Measurements from ENCODE around the gene RBM11.
A peak's percentile ranks its signal among the peaks of the same experiment; 100 is the strongest.
"Not testable (repeated sequence)": the region's sequence is repeated elsewhere in the genome, so short reads cannot be mapped to it uniquely, and the experiment has no call there.

Gene RBM11, protein sequence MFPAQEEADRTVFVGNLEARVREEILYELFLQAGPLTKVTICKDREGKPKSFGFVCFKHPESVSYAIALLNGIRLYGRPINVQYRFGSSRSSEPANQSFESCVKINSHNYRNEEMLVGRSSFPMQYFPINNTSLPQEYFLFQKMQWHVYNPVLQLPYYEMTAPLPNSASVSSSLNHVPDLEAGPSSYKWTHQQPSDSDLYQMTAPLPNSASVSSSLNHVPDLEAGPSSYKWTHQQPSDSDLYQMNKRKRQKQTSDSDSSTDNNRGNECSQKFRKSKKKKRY

DNA sequence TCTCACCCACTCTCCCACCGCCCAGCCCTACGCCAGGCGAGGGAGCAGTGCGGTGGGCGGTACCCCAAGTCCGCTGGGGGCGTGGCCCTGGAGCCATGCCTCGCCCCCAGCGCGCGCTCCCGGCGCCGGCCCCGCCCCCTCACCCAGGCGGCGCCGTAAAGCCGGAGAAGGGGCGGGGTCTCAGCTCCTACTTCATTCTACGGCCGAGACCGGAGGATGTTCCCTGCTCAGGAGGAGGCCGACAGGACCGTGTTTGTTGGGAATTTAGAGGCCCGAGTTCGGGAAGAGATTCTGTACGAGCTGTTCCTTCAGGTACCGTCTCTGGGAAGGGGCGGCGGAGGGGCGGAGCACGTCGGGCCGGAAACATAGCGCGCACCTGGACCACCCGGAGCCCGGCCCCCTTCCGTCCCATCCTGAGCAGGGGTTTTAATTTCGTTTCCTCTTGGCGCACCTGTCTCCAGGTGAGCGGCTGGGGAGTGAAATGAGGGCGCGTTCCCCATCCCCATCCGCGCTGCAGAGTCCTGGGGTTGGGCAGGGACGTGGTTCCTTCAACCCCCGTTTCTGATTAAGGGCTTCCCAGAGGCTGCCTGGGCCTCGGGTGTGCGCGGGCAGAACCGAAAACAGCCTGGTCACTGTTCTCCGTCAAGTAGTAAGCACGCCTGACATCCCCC lies at the start of gene RBM11:
TSS of gene RBM11 (plus strand) at position 187 of the 671 bp plus-strand sequence. CDS start at position 217, 30 bp downstream.
- DNase-seq (ENCODE audit: insufficient read length, low spot score) (peak; percentile 15), FAIRE-seq (no peak)
- TF ChIP-seq, protein P1, sequence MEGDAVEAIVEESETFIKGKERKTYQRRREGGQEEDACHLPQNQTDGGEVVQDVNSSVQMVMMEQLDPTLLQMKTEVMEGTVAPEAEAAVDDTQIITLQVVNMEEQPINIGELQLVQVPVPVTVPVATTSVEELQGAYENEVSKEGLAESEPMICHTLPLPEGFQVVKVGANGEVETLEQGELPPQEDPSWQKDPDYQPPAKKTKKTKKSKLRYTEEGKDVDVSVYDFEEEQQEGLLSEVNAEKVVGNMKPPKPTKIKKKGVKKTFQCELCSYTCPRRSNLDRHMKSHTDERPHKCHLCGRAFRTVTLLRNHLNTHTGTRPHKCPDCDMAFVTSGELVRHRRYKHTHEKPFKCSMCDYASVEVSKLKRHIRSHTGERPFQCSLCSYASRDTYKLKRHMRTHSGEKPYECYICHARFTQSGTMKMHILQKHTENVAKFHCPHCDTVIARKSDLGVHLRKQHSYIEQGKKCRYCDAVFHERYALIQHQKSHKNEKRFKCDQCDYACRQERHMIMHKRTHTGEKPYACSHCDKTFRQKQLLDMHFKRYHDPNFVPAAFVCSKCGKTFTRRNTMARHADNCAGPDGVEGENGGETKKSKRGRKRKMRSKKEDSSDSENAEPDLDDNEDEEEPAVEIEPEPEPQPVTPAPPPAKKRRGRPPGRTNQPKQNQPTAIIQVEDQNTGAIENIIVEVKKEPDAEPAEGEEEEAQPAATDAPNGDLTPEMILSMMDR (IDR thresholded peaks at IDR 0.05; ENCODE audit: insufficient read depth, missing control alignments) = no peak

DNA sequence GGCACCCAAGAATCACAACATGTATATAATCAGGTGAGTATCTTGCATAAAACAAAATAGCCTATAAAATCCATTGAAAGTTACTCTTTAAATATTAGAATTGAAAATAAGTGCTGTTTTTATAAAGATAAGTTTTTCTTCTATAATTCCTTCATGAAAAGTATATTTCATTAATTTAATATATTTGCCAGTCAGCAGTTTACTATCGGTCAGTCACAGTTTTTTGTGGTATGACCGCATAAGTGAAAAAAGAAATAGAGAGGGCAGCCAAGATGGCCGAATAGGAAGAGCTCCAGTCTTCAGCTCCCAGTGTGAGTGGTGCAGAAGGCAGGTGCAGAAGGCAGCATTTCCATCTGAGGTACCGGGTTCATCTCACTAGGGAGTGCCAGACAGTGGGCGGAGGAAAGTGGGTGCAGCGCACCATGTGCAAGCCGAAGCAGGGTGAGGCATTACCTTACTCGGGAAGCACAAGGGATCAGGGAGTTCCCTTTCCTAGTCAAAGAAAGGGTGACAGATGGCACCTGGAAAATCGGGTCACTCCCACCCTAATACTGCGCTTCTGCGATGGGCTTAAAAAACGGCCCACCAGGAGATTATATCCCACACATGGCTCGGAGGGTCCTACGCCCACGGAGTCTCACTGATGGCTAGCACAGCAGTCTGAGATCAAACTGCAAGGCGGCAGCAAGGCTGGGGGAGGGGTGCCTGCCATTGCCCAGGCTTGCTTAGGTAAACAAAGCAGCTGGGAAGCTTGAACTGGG lies 49.3 kb upstream of the RBM11 start:
- not testable (repeated sequence) for FAIRE-seq; DNase-seq (ENCODE audit: insufficient read length, low spot score)

DNA sequence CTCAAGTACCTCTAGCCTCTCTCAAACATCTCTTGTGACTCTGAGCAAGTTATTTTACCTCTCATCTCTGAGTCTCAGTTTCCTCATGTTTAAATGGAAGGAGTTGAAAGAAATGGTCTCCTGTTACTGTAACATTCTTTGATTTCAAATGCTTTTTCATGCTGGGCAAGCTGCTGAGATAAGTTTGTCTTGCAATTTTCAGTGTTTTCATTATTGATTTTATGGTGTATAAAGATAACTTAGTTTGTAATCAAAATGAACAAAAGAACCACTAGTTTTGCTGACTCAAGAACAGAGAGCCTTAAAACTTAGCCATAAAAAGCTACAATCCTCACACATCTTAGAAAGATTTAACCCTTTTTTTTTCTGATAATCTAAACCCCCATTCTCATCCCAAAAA lies 9.7 kb upstream of the RBM11 start:
- no peak for FAIRE-seq
- TF ChIP-seq, protein P1 (IDR thresholded peaks at IDR 0.05; ENCODE audit: insufficient read depth, missing control alignments) = no peak
- no peak for DNase-seq (ENCODE audit: insufficient read length, low spot score)

DNA sequence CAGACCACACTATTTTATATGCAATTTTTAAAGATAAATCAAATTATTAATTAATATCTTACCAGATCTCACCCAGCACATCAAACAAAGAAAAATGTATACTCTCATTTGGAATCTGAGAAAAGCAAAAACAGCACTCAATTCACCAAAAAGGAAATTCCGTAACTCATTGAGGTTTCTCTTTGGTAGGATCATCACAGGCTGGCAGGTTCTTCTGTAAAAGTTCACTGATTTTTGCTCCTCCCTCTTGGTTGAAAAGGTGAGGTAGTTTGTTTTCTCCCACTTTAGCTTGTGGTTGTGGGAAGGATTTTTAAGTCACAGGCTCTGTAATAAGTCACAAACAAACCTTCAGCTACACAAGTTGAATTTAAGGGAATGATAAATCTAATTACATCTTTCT lies 5.2 kb upstream of the RBM11 start, which contains the start of gene LIPI:
TSS of gene LIPI (minus strand) at position 218 of the 400 bp plus-strand sequence. CDS start at position 108, 110 bp downstream.
- DNase-seq (ENCODE audit: insufficient read length, low spot score) (no peak), FAIRE-seq (no peak)
- TF ChIP-seq, protein P1 (IDR thresholded peaks at IDR 0.05; ENCODE audit: insufficient read depth, missing control alignments) = no peak

DNA sequence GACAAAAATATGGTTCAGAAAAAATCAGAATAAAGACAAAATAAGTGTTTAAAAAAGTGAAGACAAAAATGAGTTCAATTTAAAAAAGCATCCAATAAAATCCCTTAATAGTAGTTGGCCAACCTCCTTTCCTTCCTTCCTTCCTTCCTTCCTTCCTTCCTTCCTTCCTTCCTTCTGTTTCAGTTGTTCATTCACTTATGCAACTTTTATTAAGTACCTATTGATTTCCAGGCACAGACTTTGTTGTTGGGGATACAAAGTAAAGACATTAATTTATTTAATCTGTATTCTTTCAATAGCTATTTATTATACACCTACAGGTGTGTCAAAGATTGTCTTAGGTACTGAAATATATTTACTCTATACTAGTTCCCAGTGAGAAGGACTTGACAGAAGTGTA lies 2.8 kb upstream of the RBM11 start:
- no peak for FAIRE-seq
- TF ChIP-seq, protein P1 (IDR thresholded peaks at IDR 0.05; ENCODE audit: insufficient read depth, missing control alignments) = no peak
- DNase-seq (ENCODE audit: insufficient read length, low spot score) = no peak

DNA sequence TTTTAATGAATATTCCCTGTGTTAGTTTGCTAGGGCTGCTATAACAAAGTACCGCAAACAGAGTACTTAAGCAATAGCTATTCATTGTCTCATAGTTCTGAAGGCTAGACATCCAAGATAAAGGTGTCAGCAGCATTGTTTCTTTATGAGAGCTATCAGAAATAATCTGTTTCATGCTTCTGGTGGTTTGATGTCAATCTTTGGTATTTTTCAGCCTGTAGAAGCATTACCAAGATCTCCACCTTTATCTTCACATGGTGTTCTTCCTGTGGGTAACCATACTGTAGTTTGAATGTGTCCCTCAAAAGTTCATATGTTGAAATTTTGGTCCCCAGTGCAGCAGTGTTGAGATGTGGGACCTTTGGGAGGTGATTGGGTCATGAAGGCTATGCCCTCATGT lies 7.4 kb downstream of the RBM11 start:
- DNase-seq (ENCODE audit: insufficient read length, low spot score) (no peak), FAIRE-seq (no peak)
- TF ChIP-seq, protein P1 (IDR thresholded peaks at IDR 0.05; ENCODE audit: insufficient read depth, missing control alignments) = no peak

DNA sequence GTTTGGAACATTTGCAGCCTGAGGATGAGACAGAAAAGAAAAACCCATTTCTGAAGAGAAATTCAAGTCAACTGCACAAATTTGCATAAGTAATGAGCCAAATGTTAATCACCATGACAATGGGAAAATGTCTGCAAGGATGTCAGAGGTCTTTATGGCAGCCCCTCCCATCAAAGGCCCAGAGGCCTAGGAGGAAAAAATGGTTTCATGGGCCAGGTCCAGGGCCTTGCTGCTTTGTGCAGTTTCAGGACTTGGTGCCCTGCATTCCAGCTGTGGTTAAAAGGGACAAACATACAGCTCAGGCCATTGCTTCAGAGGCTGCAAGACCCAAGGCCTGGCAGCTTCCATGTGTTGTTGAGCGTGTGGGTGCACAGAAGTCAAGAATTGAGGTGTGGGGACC lies 13.4 kb downstream of the RBM11 start:
- FAIRE-seq = no peak
- TF ChIP-seq, protein P1 (IDR thresholded peaks at IDR 0.05; ENCODE audit: insufficient read depth, missing control alignments) = no peak
- no peak for DNase-seq (ENCODE audit: insufficient read length, low spot score)
